Stimulated activated CD4-positive, alpha-beta T cell treated with anti-CD3 and anti-CD28 coated beads, TNF-alpha, amount 100 ng/mL, for 24 hours (primary cell): ENCODE data around the gene SMTN.
"Not testable (repeated sequence)": the region's sequence is repeated elsewhere in the genome, so short reads cannot be mapped to it uniquely, and the experiment has no call there.

Experiments used
- DNase-seq, 3 experiments: peaks; one replicate each; pipeline ENCODE4 v3.0.0-alpha.2; 2020; ENCODE audit warnings: low read depth in 3 of 3

The SMTN gene

GRCh38 chr22:31073125-31073524 lies 8.0 kb upstream of the SMTN start:
- not testable (repeated sequence) for DNase-seq

- DNase-seq: not testable (repeated sequence)
These were observed 7.5 kb upstream of the SMTN start for GRCh38 chr22:31073545-31074145.

GRCh38 chr22:31075961-31076360 lies 5.2 kb upstream of the SMTN start:
- DNase-seq: no peak

GRCh38 chr22:31077681-31078080 lies 3.4 kb upstream of the SMTN start:
- no peak for DNase-seq

- DNase-seq: not testable (repeated sequence)
These were observed 2.7 kb upstream of the SMTN start for GRCh38 chr22:31078389-31078788.

- no peak for DNase-seq
These were observed 1.9 kb upstream of the SMTN start for GRCh38 chr22:31079095-31079642.

- no peak for DNase-seq
These were observed 812 bp upstream of the SMTN start for GRCh38 chr22:31080164-31080847.

- no peak for DNase-seq
These were observed 966 bp downstream of the SMTN start for GRCh38 chr22:31081963-31082605.

GRCh38 chr22:31082606-31083376 lies 1.7 kb downstream of the SMTN start:
- DNase-seq: peak; percentile 29 to 70 (median 33)

GRCh38 chr22:31083377-31083768 lies 2.3 kb downstream of the SMTN start:
- DNase-seq: no peak

GRCh38 chr22:31083923-31084810 lies 3.0 kb downstream of the SMTN start:
- DNase-seq: no peak

GRCh38 chr22:31084811-31085492 lies 3.8 kb downstream of the SMTN start:
- peak; percentile 76 to 89 (median 78) for DNase-seq

GRCh38 chr22:31085493-31085824 lies 4.3 kb downstream of the SMTN start:
- DNase-seq: no peak

GRCh38 chr22:31085928-31086327 lies 4.8 kb downstream of the SMTN start:
- DNase-seq: no peak

- no peak for DNase-seq
These were observed 5.7 kb downstream of the SMTN start for GRCh38 chr22:31086703-31087330.

- no peak for DNase-seq
These were observed 6.7 kb downstream of the SMTN start for GRCh38 chr22:31087744-31088215.

GRCh38 chr22:31088233-31088986 lies 7.3 kb downstream of the SMTN start:
- DNase-seq: no peak

- DNase-seq: no peak
These were observed 8.3 kb downstream of the SMTN start for GRCh38 chr22:31089160-31090100.
